HG03565 (cell line): ENCODE measurements around the gene ZNF169.
"Not testable (repeated sequence)": the region's sequence is repeated elsewhere in the genome, so short reads cannot be mapped to it uniquely, and the experiment has no call there.

ENCODE experiments used
- ATAC-seq: cut with Tn5 transposase; IDR thresholded peaks from one replicate; pipeline ENCODE4 v1.9.1; 2021; ENCODE audit warnings: mild to moderate bottlenecking, moderate library complexity; ENCODE audit not compliant: unreplicated experiment

Gene ZNF169

DNA sequence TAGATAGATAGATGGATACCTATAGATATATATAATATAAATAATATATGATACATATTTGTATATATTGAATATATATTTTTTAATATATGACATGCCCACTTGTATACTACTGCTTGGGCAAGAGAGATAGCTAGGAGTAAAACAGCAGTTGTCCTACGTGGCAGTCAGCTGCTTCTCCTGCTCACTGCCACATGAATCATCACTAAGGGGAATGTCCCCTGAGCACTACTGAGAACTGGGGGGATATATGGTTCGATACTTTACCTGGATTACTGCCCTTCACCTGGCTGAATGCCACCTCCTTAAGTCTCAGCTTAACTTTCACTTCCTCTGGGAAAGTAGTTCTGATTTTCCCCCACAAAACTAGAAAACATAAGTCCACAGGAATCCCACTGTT is 82.6 kb downstream of the ZNF169 start:
- ATAC-seq = not testable (repeated sequence)

DNA sequence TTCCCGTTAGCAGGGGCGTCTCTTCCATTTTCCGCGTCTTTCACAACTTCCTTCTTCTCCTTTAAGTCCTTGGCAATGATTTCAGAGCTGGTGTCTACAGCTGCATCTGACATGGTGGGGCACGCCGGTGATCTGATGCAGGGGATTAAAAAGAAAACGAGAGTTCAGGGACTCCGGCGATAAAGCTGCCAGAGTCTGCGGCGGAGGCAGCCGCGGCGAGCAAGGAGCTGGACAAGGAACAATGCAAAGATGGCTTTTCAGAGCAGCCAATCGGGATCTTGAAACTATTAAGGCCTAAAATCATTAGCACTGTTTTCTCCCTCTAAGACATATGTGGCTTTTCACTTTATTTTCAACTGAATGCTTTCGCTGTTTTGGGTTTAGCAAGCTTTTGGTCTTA is 88.4 kb downstream of the ZNF169 start:
- not testable (repeated sequence) for ATAC-seq

DNA sequence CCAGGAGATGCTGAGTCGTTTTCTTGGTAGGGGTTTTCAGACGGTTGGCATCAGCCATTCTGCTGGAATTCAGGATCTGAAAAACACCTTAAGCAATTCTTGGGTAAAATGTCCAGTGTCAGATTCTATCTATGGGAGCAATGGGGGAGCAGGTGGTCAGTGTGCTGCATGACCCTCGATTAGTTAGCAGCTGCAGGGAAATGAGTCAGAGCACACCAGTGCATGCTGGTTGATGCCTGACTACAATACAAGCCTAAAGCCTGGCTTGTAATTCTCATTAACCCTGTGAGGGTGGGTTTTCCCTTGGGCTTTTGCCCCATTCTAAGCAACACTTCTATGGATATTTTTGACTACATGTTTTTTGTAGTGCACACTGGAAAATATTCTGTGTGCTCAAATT is 89.7 kb downstream of the ZNF169 start:
- not testable (repeated sequence) for ATAC-seq
